GM12864 (cell line): ENCODE results near the gene OR2B3.

Experiments used
- DNase-seq: peaks from one replicate; pipeline ENCODE4 v3.0.0-alpha.2; 2011; ENCODE audit warnings: low read depth
- H3K4me3 ChIP-seq: 2 replicates; pipeline ENCODE4 v1.5.1; 2011; ENCODE audit warnings: mild to moderate bottlenecking, low read depth, low read length, control low read depth
- TF ChIP-seq, protein P1 (sequence below): IDR thresholded peaks from 2 replicates; pipeline ENCODE4 v1.5.1; 2011; ENCODE audit warnings: low read depth, mild to moderate bottlenecking, moderate library complexity, low read length, control low read depth, inconsistent platforms; ENCODE audit errors: missing control alignments

Gene OR2B3

DNA sequence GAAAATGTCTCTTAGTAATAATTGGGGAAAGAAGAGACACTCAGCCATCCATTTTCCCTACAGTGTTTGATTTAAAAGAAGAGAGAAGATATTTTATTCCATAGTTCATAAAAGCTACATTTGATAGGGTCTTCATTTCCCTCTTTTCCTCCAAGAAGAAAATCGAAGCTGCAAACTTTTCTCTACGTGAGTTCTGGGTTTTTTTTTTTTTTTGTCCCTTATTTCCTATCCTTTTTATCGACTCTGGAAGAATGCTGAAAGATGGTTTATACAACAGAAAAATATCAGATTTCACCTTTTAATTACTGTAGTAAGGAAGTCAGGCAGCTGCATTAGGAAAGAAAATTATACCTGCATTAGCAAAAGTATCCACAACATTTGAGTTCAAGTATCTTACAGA lies 12.1 kb upstream of the OR2B3 start, which contains the start of gene OR2J1:
Gene OR2J1 (plus strand): TSS at position 301 of the 400 bp plus-strand sequence. CDS start 1,453 bp downstream, outside the sequence.
- TF ChIP-seq, protein P1, sequence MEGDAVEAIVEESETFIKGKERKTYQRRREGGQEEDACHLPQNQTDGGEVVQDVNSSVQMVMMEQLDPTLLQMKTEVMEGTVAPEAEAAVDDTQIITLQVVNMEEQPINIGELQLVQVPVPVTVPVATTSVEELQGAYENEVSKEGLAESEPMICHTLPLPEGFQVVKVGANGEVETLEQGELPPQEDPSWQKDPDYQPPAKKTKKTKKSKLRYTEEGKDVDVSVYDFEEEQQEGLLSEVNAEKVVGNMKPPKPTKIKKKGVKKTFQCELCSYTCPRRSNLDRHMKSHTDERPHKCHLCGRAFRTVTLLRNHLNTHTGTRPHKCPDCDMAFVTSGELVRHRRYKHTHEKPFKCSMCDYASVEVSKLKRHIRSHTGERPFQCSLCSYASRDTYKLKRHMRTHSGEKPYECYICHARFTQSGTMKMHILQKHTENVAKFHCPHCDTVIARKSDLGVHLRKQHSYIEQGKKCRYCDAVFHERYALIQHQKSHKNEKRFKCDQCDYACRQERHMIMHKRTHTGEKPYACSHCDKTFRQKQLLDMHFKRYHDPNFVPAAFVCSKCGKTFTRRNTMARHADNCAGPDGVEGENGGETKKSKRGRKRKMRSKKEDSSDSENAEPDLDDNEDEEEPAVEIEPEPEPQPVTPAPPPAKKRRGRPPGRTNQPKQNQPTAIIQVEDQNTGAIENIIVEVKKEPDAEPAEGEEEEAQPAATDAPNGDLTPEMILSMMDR = no peak
- no peak for DNase-seq
- no peak within 1 kb of the TSS for H3K4me3 ChIP-seq

- H3K4me3 ChIP-seq = no peak overlapping the region
- TF ChIP-seq, protein P1 = no peak
- no peak for DNase-seq
These were observed 10.7 kb upstream of the OR2B3 start for GRCh38 chr6:29097803-29098202.

DNA sequence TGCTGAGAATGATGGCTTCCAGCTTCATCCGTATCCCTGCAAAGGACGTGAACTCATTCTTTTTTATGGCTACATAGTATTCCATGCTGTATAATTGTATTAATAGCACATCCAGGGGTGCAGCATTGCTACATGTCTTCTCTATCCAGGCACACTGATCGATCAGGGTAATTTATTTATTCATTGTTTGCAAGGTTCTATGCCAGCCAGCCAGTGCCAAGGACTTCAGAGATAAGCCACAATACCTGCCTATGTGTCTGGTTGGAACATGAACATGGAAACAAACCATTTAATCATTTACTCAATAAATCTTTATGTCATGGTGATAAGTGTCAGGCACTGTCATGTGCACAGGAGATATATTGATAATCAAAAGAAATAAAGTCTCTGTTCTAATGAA lies 5.8 kb upstream of the OR2B3 start:
- TF ChIP-seq, protein P1 = no peak
- DNase-seq = no peak
- no peak overlapping the region for H3K4me3 ChIP-seq

- TF ChIP-seq, protein P1 = no peak
- no peak overlapping the region for H3K4me3 ChIP-seq
- no peak for DNase-seq
These were observed 4.7 kb downstream of the OR2B3 start for GRCh38 chr6:29082457-29082856.

DNA sequence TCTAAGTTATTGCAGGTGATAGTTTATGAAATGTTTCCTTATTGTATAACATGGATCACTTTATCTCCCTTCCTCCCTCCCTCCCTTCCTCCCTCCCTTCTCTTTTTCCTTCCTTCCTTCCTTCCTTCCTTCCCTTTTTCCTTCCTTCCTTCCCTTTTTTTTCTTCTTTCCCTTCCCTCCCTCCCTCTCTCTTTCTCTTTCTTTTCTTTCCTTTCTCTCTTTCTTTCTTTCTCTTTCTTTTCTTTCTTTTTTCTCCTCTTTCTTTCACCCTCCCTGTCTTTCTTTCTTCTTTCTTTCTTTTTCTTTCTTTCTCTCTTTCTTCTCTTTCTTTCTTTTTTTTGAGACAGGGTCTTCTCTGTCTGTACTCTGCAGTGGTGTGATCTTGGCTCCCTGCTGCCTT lies 5.8 kb downstream of the OR2B3 start:
- no peak for DNase-seq
- no peak overlapping the region for H3K4me3 ChIP-seq
- TF ChIP-seq, protein P1 = no peak

- no peak for DNase-seq
- TF ChIP-seq, protein P1 = no peak
- no peak overlapping the region for H3K4me3 ChIP-seq
These were observed 7.9 kb downstream of the OR2B3 start for GRCh38 chr6:29079203-29079602.
